Measurements from ENCODE around the gene ARMC10. TPM values are rescaled to one million over a fixed set of nuclear protein-coding genes. Genes with fewer than 3 reads are reported as not detected.
"Not testable (repeated sequence)": the region's sequence is repeated elsewhere in the genome, so short reads cannot be mapped to it uniquely, and the experiment has no call there.

Gene ARMC10
- total RNA-seq, 1 donor from 2014 or later = 43.7 TPM

GRCh38 chr7:103080923-103081322 lies 6.0 kb downstream of the ARMC10 start:
- Mint-ChIP-seq H3K36me3 (ENCODE audit: insufficient read depth) (peaks cover 8% of the 10 kb centered on the region), H3K4me1 (ENCODE audit: low read depth) (peaks cover under 1% of the 10 kb centered on the region), H3K27ac (no peak overlapping the region), H3K9me3 (ENCODE audit: low read depth) (no peaks in the 10 kb centered on the region), H3K27me3 (no peaks in the 10 kb centered on the region), H3K4me3 (ENCODE audit: low read depth) (no peak overlapping the region)
- no peak for TF ChIP-seq CTCF (IDR thresholded peaks at IDR 0.05; ENCODE audit: unreplicated experiment)
- no peak for DNase-seq (ENCODE audit: low spot score, unreplicated experiment)

GRCh38 chr7:103082497-103082896 lies 7.6 kb downstream of the ARMC10 start:
- no peak for DNase-seq (ENCODE audit: low spot score, unreplicated experiment)
- H3K36me3 Mint-ChIP-seq (ENCODE audit: insufficient read depth) = peaks cover 13% of the 10 kb centered on the region
- H3K9me3 Mint-ChIP-seq (ENCODE audit: low read depth) = no peaks in the 10 kb centered on the region
- H3K27ac Mint-ChIP-seq = no peak overlapping the region
- no peaks in the 10 kb centered on the region for H3K27me3 Mint-ChIP-seq
- no peak for TF ChIP-seq CTCF (IDR thresholded peaks at IDR 0.05; ENCODE audit: unreplicated experiment)
- H3K4me1 Mint-ChIP-seq (ENCODE audit: low read depth) = no peaks in the 10 kb centered on the region
- no peak overlapping the region for H3K4me3 Mint-ChIP-seq (ENCODE audit: low read depth)

GRCh38 chr7:103083210-103083609 lies 8.3 kb downstream of the ARMC10 start:
- Mint-ChIP-seq H3K27me3 (no peaks in the 10 kb centered on the region), H3K4me3 (ENCODE audit: low read depth) (no peak overlapping the region), H3K27ac (no peak overlapping the region), H3K36me3 (ENCODE audit: insufficient read depth) (peaks cover 12% of the 10 kb centered on the region), H3K9me3 (ENCODE audit: low read depth) (no peaks in the 10 kb centered on the region), H3K4me1 (ENCODE audit: low read depth) (no peaks in the 10 kb centered on the region)
- DNase-seq (ENCODE audit: low spot score, unreplicated experiment) = no peak
- TF ChIP-seq CTCF (IDR thresholded peaks at IDR 0.05; ENCODE audit: unreplicated experiment) = no peak

- H3K4me3 Mint-ChIP-seq (ENCODE audit: low read depth); DNase-seq (ENCODE audit: low spot score, unreplicated experiment): not testable (repeated sequence)
These were observed 17.4 kb downstream of the ARMC10 start for GRCh38 chr7:103092321-103092720.

GRCh38 chr7:103093429-103093828 lies 18.5 kb downstream of the ARMC10 start:
- peaks cover 28% of the 10 kb centered on the region for H3K36me3 Mint-ChIP-seq (ENCODE audit: insufficient read depth)
- no peaks in the 10 kb centered on the region for H3K9me3 Mint-ChIP-seq (ENCODE audit: low read depth)
- no peak overlapping the region for H3K4me3 Mint-ChIP-seq (ENCODE audit: low read depth)
- H3K4me1 Mint-ChIP-seq (ENCODE audit: low read depth) = no peaks in the 10 kb centered on the region
- H3K27me3 Mint-ChIP-seq = no peaks in the 10 kb centered on the region
- H3K27ac Mint-ChIP-seq = no peak overlapping the region
- DNase-seq (ENCODE audit: low spot score, unreplicated experiment) = no peak
- no peak for TF ChIP-seq CTCF (IDR thresholded peaks at IDR 0.05; ENCODE audit: unreplicated experiment)

More at GRCh38 chr7:103092321-103092720, 17.4 kb downstream of the ARMC10 start:
- not testable (repeated sequence) for H3K27me3 Mint-ChIP-seq; H3K9me3 Mint-ChIP-seq (ENCODE audit: low read depth); H3K4me1 Mint-ChIP-seq (ENCODE audit: low read depth)
- Mint-ChIP-seq H3K27ac (peak overlapping the region; percentile 27), H3K36me3 (ENCODE audit: insufficient read depth) (peaks cover 30% of the 10 kb centered on the region)

GRCh38 chr7:103094102-103094501 lies 19.2 kb downstream of the ARMC10 start:
- peaks cover 25% of the 10 kb centered on the region for H3K36me3 Mint-ChIP-seq (ENCODE audit: insufficient read depth)
- TF ChIP-seq CTCF (IDR thresholded peaks at IDR 0.05; ENCODE audit: unreplicated experiment) = no peak
- no peak overlapping the region for H3K27ac Mint-ChIP-seq
- H3K9me3 Mint-ChIP-seq (ENCODE audit: low read depth) = no peaks in the 10 kb centered on the region
- H3K4me1 Mint-ChIP-seq (ENCODE audit: low read depth) = no peaks in the 10 kb centered on the region
- DNase-seq (ENCODE audit: low spot score, unreplicated experiment) = no peak
- H3K4me3 Mint-ChIP-seq (ENCODE audit: low read depth) = no peak overlapping the region
- no peaks in the 10 kb centered on the region for H3K27me3 Mint-ChIP-seq

- not testable (repeated sequence) for H3K27me3 Mint-ChIP-seq; H3K9me3 Mint-ChIP-seq (ENCODE audit: low read depth); H3K27ac Mint-ChIP-seq; H3K4me3 Mint-ChIP-seq (ENCODE audit: low read depth); H3K4me1 Mint-ChIP-seq (ENCODE audit: low read depth); DNase-seq (ENCODE audit: low spot score, unreplicated experiment)
- peaks cover 20% of the 10 kb centered on the region for H3K36me3 Mint-ChIP-seq (ENCODE audit: insufficient read depth)
These were observed 20.6 kb downstream of the ARMC10 start for GRCh38 chr7:103095558-103095957.
